Smooth muscle cell (in vitro differentiated cells): Measurements from ENCODE around the gene SNAP91. TPM values are rescaled to one million over a fixed set of nuclear protein-coding genes. Genes with fewer than 3 reads are reported as not detected.

Experiments used
- DNase-seq: peaks from one replicate; lab custom pipeline; 2025; ENCODE audit not compliant: unreplicated experiment; lab: John Stamatoyannopoulos, UW
- H2AFZ ChIP-seq: fragments of 200-600 bp; sonication (generic); 2 replicates; pipeline ENCODE4 v1.6.0; 2016; ENCODE audit warnings: antibody characterized with exemption, low read depth, mild to moderate bottlenecking
- H3F3A ChIP-seq: fragments of 200-600 bp; sonication (generic); 2 replicates; pipeline ENCODE4 v1.6.0; 2017; ENCODE audit warnings: antibody characterized with exemption, low read depth
- H3K27ac ChIP-seq: fragments of 200-600 bp; sonication (generic); 2 replicates; pipeline ENCODE4 v1.5.1; 2016; ENCODE audit warnings: low read depth, mild to moderate bottlenecking
- H3K27me3 ChIP-seq: fragments of 200-600 bp; sonication (generic); 2 replicates; pipeline ENCODE4 v1.6.1; 2016; ENCODE audit warnings: low read depth, mild to moderate bottlenecking
- H3K36me3 ChIP-seq: fragments of 200-600 bp; sonication (generic); 2 replicates; pipeline ENCODE4 v1.5.1; 2016; ENCODE audit warnings: low read depth
- H3K4me1 ChIP-seq: fragments of 200-600 bp; sonication (generic); 2 replicates; pipeline ENCODE4 v1.5.1; 2016; ENCODE audit warnings: low read depth
- H3K4me2 ChIP-seq: fragments of 200-600 bp; sonication (generic); 2 replicates; pipeline ENCODE4 v1.6.0; 2016; ENCODE audit warnings: mild to moderate bottlenecking
- H3K4me3 ChIP-seq: fragments of 200-600 bp; sonication (generic); 2 replicates; pipeline ENCODE4 v1.5.1; 2016; ENCODE audit warnings: mild to moderate bottlenecking
- H3K79me2 ChIP-seq: fragments of 200-600 bp; sonication (generic); 2 replicates; pipeline ENCODE4 v1.6.0; 2016; ENCODE audit warnings: low read depth, mild to moderate bottlenecking
- H3K9ac ChIP-seq: fragments of 200-600 bp; sonication (generic); 2 replicates; pipeline ENCODE4 v1.6.0; 2016; ENCODE audit warnings: low read depth
- H3K9me3 ChIP-seq: fragments of 200-600 bp; sonication (generic); replicated peaks from 2 replicates; pipeline ENCODE4 v1.5.1; 2016; ENCODE audit warnings: low read depth
- H4K20me1 ChIP-seq: fragments of 200-600 bp; sonication (generic); 2 replicates; pipeline ENCODE4 v1.6.0; 2016; ENCODE audit warnings: low read depth
- WGBS: methylation state at CpG from one replicate; pipeline ENCODE4 v1.1.7; 2016; ENCODE audit warnings: low lambda C conversion rate; 5-methylcytosine and 5-hydroxymethylcytosine counted together
- polyA plus RNA-seq: library from polyadenylated mRNA; unstranded; fragments of >200 nt; fragmentation: Nextera tagmentation; extraction: Ambion mirVana; gene quantifications from 2 replicates; pipeline ENCODE4 v1.2.1, GENCODE V29; 2016
- total RNA-seq: library from RNA; depleted of rRNA; stranded (reverse); fragments of >200 nt; gene quantifications from 2 replicates; pipeline ENCODE4 v1.2.3, GENCODE V29; 2014
- TF ChIP-seq, protein P1 (sequence below): fragments of 200-600 bp; sonication (generic); IDR thresholded peaks from 2 replicates; pipeline ENCODE4 v1.5.1; 2017; ENCODE audit warnings: borderline replicate concordance, mild to moderate bottlenecking, antibody characterized with exemption; ENCODE audit not compliant: insufficient read depth, poor library complexity, severe bottlenecking

The SNAP91 gene
- total and polyA plus RNA-seq, 2 experiments from 2014 or later, result not detected

DNA sequence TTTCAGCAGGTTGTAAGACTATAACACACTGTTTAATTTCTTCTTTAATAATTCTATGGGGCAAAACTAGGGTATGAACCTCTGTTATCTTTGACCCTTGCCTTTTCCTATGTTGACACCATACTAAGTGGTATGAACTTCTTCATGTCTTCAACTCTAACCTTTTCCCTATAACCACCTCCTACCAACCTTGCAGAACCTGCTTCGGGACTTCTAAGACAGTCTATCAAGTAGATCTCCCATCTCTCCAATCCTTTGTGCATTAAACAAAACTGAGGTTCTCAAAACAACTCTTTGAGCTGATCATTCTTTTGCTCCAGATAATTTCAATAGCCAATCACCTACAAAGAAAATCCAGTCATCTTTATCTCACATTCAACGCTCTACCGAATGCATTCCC, 23.4 kb downstream of the SNAP91 start:
- no peak for DNase-seq
- no peak overlapping the region for H3K9ac ChIP-seq
- no peak overlapping the region for H3K4me3 ChIP-seq
- no peaks in the 10 kb centered on the region for H3K27me3 ChIP-seq
- no peak overlapping the region for H2AFZ ChIP-seq
- H3K27ac ChIP-seq, result no peak overlapping the region
- H3F3A ChIP-seq, result no peaks in the 10 kb centered on the region
- WGBS, result 92% methylated on average over 3 of the region's 3 CpGs
- H3K9me3 ChIP-seq, result no peaks in the 10 kb centered on the region
- TF ChIP-seq, protein P1, sequence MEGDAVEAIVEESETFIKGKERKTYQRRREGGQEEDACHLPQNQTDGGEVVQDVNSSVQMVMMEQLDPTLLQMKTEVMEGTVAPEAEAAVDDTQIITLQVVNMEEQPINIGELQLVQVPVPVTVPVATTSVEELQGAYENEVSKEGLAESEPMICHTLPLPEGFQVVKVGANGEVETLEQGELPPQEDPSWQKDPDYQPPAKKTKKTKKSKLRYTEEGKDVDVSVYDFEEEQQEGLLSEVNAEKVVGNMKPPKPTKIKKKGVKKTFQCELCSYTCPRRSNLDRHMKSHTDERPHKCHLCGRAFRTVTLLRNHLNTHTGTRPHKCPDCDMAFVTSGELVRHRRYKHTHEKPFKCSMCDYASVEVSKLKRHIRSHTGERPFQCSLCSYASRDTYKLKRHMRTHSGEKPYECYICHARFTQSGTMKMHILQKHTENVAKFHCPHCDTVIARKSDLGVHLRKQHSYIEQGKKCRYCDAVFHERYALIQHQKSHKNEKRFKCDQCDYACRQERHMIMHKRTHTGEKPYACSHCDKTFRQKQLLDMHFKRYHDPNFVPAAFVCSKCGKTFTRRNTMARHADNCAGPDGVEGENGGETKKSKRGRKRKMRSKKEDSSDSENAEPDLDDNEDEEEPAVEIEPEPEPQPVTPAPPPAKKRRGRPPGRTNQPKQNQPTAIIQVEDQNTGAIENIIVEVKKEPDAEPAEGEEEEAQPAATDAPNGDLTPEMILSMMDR, result no peak
- H3K4me1 ChIP-seq, result no peaks in the 10 kb centered on the region
- no peaks in the 10 kb centered on the region for H3K79me2 ChIP-seq
- no peak overlapping the region for H3K4me2 ChIP-seq
- H3K36me3 ChIP-seq, result no peaks in the 10 kb centered on the region
- H4K20me1 ChIP-seq, result no peaks in the 10 kb centered on the region

DNA sequence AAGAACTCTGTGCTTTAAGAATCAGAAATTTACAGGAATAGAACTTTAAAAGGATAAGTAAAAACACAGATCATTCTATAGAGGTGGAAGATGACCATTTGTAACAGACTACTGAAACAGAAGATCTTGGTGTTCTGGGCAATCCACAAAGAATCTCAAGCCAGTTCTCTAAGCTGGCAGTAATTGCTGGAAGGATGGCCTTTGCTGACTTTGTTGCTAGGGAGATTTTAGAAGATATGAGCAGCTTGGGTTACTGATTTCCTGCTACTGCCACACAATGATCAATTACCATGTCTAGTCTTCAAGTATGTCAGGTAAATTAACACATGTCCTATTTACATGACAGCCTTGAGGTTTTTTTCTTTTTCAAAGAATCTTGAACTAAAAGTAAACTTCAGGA, 31.1 kb downstream of the SNAP91 start:
- no peak for DNase-seq
- H3F3A ChIP-seq, result no peaks in the 10 kb centered on the region
- H3K9me3 ChIP-seq, result no peaks in the 10 kb centered on the region
- H3K27me3 ChIP-seq, result no peaks in the 10 kb centered on the region
- H3K4me3 ChIP-seq, result no peak overlapping the region
- H3K9ac ChIP-seq, result no peak overlapping the region
- no peaks in the 10 kb centered on the region for H3K79me2 ChIP-seq
- no peak overlapping the region for H2AFZ ChIP-seq
- no peak overlapping the region for H3K27ac ChIP-seq
- H3K4me2 ChIP-seq, result no peak overlapping the region
- no peaks in the 10 kb centered on the region for H4K20me1 ChIP-seq
- no peaks in the 10 kb centered on the region for H3K4me1 ChIP-seq
- TF ChIP-seq, protein P1, result no peak
- H3K36me3 ChIP-seq, result no peaks in the 10 kb centered on the region

DNA sequence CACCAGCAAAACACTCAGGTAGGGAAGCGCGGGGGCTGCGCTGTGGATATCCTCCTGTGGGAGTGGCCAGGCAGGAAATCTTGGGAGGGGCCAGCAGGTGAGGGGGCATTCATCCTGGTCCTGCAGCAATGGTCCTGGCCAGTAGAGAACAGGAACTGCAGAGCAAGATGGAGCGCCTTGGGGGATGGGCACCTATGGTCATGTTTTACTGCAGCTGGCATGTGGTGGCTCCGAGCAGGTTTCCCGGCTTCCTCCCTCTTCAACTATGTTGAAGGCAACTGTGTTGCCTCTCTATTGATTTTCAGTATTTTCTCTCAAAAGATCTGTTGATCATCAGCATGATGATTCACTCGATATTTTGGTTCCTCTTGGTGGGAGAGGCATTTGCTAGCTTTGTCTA, 70.9 kb downstream of the SNAP91 start:
- TF ChIP-seq, protein P1, result no peak
- H3K27me3 ChIP-seq, result no peaks in the 10 kb centered on the region
- no peaks in the 10 kb centered on the region for H3K36me3 ChIP-seq
- H3K4me1 ChIP-seq, result no peaks in the 10 kb centered on the region
- no peaks in the 10 kb centered on the region for H4K20me1 ChIP-seq
- H2AFZ ChIP-seq, result no peak overlapping the region
- H3K9me3 ChIP-seq, result no peaks in the 10 kb centered on the region
- H3F3A ChIP-seq, result no peaks in the 10 kb centered on the region
- H3K79me2 ChIP-seq, result no peaks in the 10 kb centered on the region
- no peak overlapping the region for H3K27ac ChIP-seq
- no peak for DNase-seq
- H3K9ac ChIP-seq, result no peak overlapping the region
- no peak overlapping the region for H3K4me3 ChIP-seq
- WGBS, result 94% methylated on average over 7 of the region's 7 CpGs
- H3K4me2 ChIP-seq, result no peak overlapping the region

DNA sequence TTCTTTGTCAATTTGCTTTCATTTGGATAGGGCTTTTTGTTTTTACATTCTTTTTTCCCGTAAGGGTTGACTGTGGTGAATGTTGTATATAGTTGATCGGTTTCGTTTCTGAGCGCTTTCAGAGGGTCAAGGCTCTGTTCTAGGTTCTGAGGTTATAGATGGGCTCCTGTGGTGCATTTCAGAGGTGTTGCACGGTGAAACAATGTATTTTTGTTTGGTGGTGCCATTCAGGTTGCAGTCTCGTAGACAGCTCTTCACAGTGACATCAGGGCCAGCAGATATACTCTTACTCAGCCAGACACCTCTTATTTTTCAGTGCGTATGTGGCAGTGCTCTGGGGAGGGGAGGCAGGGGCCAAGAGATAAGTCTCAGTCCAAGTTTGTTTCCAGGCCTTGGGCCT, 72.1 kb downstream of the SNAP91 start:
- WGBS, result 89% methylated on average over 7 of the region's 7 CpGs
- Histone ChIP-seq H3K4me2 (no peak overlapping the region), H3K27ac (no peak overlapping the region), H3K79me2 (no peaks in the 10 kb centered on the region), H3K4me3 (no peak overlapping the region), H3K4me1 (no peaks in the 10 kb centered on the region), H3K9me3 (no peaks in the 10 kb centered on the region), H3K27me3 (no peaks in the 10 kb centered on the region), H3F3A (no peaks in the 10 kb centered on the region), H2AFZ (no peak overlapping the region), H4K20me1 (no peaks in the 10 kb centered on the region), H3K9ac (no peak overlapping the region), H3K36me3 (no peaks in the 10 kb centered on the region)
- no peak for DNase-seq
- TF ChIP-seq, protein P1, result no peak
